Naive thymus-derived CD8-positive, alpha-beta T cell (primary cell): ENCODE results near the gene CNTD1. TPM values are rescaled to one million over a fixed set of nuclear protein-coding genes. Genes with fewer than 3 reads are reported as not detected.
A peak's percentile ranks its signal among the peaks of the same experiment; 100 is the strongest.

Experiments
- ATAC-seq, 2 donors: fragments of 150-1000 bp; cut with Tn5 transposase in 1 of 2; sonication (Bioruptor Pico), chemical (Tn5 transposase) in 1 of 2; 1 replicate in 1 of 2; 2 replicates in 1 of 2; pipeline ENCODE4 v1.10.0; 2021; ENCODE audit warnings: mild to moderate bottlenecking in 2 of 2, moderate library complexity in 2 of 2
- POLR2A ChIA-PET: fragments of 350-600 bp; sonication (Branson Sonifier 250); formaldehyde crosslinking; loops from one replicate; lab custom pipeline; 2021; ENCODE audit warnings: antibody characterized with exemption; lab: Charles Lee
- DNase-seq, 10 donors: peaks; one replicate each; pipeline versions ENCODE4 v3.0.0 to v3.0.0-alpha.2; 2020 to 2022
- H3K27ac Mint-ChIP-seq, 10 donors: one replicate each; pipeline ENCODE4 v1.8.0; 2020 to 2022; ENCODE audit warnings: mild to moderate bottlenecking in 10 of 10, mixed read lengths in 10 of 10, moderate library complexity in 4 of 10, inconsistent platforms in 1 of 10
- H3K27me3 Mint-ChIP-seq, 5 donors: one replicate each; pipeline ENCODE4 v1.8.0; 2021 to 2022; ENCODE audit warnings: mixed read lengths in 5 of 5
- H3K36me3 Mint-ChIP-seq, 3 donors: one replicate each; pipeline ENCODE4 v1.8.0; 2020 to 2022; ENCODE audit warnings: mixed read lengths in 3 of 3, mild to moderate bottlenecking in 2 of 3, inconsistent platforms in 1 of 3
- H3K4me1 Mint-ChIP-seq, 4 donors: one replicate each; pipeline ENCODE4 v1.8.0; 2021 to 2022; ENCODE audit warnings: mixed read lengths in 4 of 4
- H3K4me3 Mint-ChIP-seq, 10 donors: one replicate each; pipeline ENCODE4 v1.8.0; 2020 to 2022; ENCODE audit warnings: mild to moderate bottlenecking in 10 of 10, mixed read lengths in 10 of 10, moderate library complexity in 6 of 10, inconsistent platforms in 1 of 10
- H3K9me3 Mint-ChIP-seq, 9 donors: one replicate each; pipeline ENCODE4 v1.8.0; 2020 to 2022; ENCODE audit warnings: mixed read lengths in 9 of 9, mild to moderate bottlenecking in 3 of 9, inconsistent platforms in 1 of 9, moderate library complexity in 1 of 9
- polyA plus RNA-seq, 3 donors: library from polyadenylated mRNA; unstranded; fragments of 300-500 nt; fragmentation: Illumina TruSeq; gene quantifications; one replicate each; pipeline ENCODE4 v1.2.3, GENCODE V29; 2021
- total RNA-seq, 8 experiments: library from RNA in 2 of 8; stranded (reverse) in 2 of 8; gene quantifications; one replicate each; pipeline ENCODE4 v1.2.3 and lab custom pipeline; 2021 to 2026

The CNTD1 gene
- total and polyA plus RNA-seq, 5 experiments from 2014 or later, result 0.12 to 0.52 (median 0.24) TPM; not detected in 2

DNA sequence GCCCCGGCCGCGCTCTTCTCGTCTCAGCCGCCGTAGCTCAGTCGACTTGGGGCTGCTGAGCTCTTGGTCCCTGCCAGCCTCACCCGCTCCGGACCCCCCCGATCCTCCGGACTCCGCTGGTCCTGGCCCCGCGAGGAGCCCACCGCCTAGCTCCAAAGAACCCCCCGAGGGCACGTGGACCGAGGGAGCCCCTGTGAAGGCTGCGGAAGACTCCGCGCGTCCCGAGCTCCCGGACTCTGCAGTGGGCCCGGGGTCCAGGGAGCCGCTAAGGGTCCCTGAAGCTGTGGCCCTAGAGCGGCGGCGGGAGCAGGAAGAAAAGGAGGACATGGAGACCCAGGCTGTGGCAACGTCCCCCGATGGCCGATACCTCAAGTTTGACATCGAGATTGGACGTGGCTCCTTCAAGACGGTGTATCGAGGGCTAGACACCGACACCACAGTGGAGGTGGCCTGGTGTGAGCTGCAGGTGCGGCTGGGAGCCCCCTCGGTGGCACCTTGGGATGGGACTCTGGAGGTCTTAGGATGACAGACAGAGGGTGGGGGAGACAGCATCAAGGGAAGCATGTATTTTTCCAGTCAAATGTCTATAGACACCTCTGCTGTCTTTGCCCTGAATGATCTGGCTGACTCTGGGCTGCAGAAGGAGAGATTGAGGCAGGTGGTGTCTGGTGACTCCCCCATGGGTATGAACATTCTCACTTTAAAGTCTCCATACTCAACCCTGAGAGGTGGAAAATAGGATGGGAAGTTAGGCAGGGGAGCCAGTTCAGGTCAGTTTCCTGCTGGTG is 17.6 kb upstream of the CNTD1 start:
- POLR2A ChIA-PET, result interaction anchor here (0.5 to 1.2 kb wide), 6 partner anchors 8 to 580 kb away, joined by 3 to 5 read pairs (median 3); partner anchors contain the start of genes CNTD1, COA3 and VPS25
- Mint-ChIP-seq H3K36me3 (peaks cover 0 to 36% (median 23%) of the 10 kb centered on the region in 3 donors), H3K27me3 (peaks cover 27 to 53% (median 42%) of the 10 kb centered on the region in 5 donors), H3K9me3 (no peaks in the 10 kb centered on the region), H3K4me1 (peaks cover 27 to 56% (median 37%) of the 10 kb centered on the region in 4 donors), H3K4me3 (peak overlapping the region in 9 of 10 donors; percentile 7 to 71 (median 46)), H3K27ac (peak overlapping the region in 2 of 10 donors; percentile 24 to 57)
- DNase-seq (no peak), ATAC-seq (peak in 1 of 2 donors; percentile 32)

DNA sequence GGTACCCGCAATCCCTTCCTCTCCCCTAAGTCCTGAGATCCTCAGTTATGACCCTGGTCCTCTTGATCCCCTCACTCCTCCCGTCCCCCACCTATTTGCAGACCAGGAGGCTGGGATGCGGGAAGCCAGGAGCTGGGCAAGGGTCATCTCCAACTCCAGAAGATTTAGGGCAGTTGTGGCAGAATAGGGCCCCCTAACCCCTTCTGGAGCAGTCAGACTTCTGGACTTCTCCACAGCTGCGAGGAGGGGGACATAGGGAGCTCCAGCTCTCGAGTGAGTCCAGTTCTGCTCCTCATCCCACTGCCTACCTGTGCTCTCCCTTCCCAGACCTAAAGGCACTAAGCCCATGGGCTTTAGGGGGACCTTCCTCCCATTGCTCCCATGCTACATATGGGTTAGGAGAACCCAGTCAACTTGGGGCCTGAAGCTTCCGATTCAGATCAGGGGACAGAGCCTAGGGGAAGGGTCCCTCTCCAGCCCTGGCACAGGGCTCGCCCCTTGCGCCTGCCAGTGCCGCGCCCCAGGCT is 17.0 kb upstream of the CNTD1 start:
- Mint-ChIP-seq H3K36me3 (peaks cover 0 to 30% (median 24%) of the 10 kb centered on the region in 3 donors), H3K4me3 (peak overlapping the region in 6 of 10 donors; percentile 10 to 71 (median 48)), H3K4me1 (peaks cover 27 to 56% (median 37%) of the 10 kb centered on the region in 4 donors), H3K27ac (no peak overlapping the region), H3K9me3 (no peaks in the 10 kb centered on the region), H3K27me3 (peaks cover 28 to 59% (median 43%) of the 10 kb centered on the region in 5 donors)
- ATAC-seq (no peak), DNase-seq (no peak)
- POLR2A ChIA-PET, result interaction anchor here (0.6 to 1.2 kb wide), 3 partner anchors 8 to 48 kb away, joined by 3 to 5 read pairs (median 4); partner anchors contain the start of genes CNTD1, COA3 and VPS25

DNA sequence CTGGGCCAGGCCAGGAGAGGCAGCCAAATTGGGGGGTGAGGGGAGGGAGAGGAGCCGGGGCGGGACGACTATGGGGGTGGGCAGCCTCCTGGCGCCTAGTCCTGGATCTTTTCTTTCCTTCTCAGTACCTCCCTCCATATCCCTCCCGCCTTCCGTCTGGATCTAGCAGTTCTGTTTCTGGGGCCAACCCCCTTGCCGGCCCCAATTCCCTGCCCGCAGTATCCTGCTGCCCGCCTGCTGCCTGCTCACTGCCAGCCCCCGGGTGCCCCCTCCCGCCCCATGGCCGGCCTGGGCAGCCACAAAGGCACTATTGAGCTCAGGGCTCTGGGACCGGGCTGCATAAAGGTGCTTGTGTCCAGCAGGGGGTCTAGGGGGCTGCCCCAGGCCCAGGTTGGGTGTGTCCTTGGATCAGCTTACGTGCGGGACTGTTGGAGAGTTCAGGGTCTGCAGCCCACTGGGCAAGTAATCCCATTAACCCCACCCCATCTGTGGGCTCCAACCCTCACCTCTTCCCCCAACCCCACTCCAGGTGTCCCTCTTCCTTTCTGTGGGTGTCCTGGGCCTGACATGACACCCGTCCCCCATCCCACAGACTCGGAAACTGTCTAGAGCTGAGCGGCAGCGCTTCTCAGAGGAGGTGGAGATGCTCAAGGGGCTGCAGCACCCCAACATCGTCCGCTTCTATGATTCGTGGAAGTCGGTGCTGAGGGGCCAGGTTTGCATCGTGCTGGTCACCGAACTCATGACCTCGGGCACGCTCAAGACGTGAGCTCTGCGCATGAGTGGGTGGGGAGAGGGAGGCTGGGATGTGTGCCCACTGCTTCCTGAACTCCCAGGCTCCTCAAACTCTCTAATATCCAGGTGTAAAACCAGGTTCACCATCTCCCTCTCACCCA is 16.2 kb upstream of the CNTD1 start:
- H3K27ac Mint-ChIP-seq, result peak overlapping the region in 1 of 10 donors; percentile 63
- peak overlapping the region in 2 of 10 donors; percentile 39 to 40 for H3K4me3 Mint-ChIP-seq
- H3K36me3 Mint-ChIP-seq, result peaks cover 0 to 24% (median 22%) of the 10 kb centered on the region in 3 donors
- peaks cover 0 to 1% (median 0%) of the 10 kb centered on the region in 9 donors for H3K9me3 Mint-ChIP-seq
- H3K4me1 Mint-ChIP-seq, result peaks cover 27 to 56% (median 37%) of the 10 kb centered on the region in 4 donors
- POLR2A ChIA-PET, result interaction anchor here (1.2 kb wide), 1 partner anchor 9 kb away, joined by 4 read pairs; the partner anchor contains the start of gene VPS25
- DNase-seq, result no peak
- ATAC-seq, result no peak
- H3K27me3 Mint-ChIP-seq, result peaks cover 28 to 65% (median 50%) of the 10 kb centered on the region in 5 donors

DNA sequence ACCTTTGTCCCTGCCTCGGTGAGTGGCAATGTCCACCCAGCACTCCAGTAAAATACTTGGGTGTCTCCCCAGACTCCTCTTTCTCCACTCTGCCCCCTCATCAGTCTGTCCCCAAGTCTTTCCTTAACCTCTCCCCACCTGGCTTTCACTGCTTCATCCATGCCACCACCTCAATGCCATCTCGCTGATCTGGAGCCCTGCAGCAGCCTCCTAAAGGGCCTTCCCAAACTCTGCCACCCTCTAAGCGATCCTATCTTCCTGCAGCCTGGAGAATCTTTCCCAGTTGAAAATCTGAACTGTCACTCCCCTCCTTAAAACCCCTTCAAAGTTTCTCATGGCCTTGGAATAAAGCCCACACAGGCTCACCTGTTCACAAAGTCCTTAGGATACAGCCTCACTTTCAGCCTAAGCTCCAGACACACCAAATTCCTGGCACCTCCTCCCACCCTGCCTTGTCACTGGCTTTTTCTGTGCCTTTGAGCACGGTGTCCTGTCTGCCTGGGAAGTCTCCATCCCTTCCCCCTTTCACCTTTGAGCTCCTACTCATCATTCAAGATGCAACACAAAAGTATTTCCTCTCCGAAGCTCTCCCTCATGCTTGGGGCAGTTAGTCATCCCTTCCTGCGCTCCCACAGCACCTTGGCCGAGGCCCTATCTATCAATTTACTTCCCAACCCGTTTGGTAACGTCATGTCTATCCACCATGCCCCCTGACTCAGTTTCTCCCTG is 15.4 kb upstream of the CNTD1 start:
- peaks cover 26 to 50% (median 37%) of the 10 kb centered on the region in 4 donors for H3K4me1 Mint-ChIP-seq
- POLR2A ChIA-PET, result no interaction called here
- H3K27me3 Mint-ChIP-seq, result peaks cover 29 to 72% (median 58%) of the 10 kb centered on the region in 5 donors
- DNase-seq, result no peak
- peak overlapping the region in 4 of 10 donors; percentile 2 to 49 (median 22) for H3K4me3 Mint-ChIP-seq
- H3K36me3 Mint-ChIP-seq, result peaks cover 0 to 21% (median 16%) of the 10 kb centered on the region in 3 donors
- H3K27ac Mint-ChIP-seq, result peak overlapping the region in 1 of 10 donors; percentile 63
- no peak for ATAC-seq
- peaks cover 0 to 1% (median 0%) of the 10 kb centered on the region in 9 donors for H3K9me3 Mint-ChIP-seq

DNA sequence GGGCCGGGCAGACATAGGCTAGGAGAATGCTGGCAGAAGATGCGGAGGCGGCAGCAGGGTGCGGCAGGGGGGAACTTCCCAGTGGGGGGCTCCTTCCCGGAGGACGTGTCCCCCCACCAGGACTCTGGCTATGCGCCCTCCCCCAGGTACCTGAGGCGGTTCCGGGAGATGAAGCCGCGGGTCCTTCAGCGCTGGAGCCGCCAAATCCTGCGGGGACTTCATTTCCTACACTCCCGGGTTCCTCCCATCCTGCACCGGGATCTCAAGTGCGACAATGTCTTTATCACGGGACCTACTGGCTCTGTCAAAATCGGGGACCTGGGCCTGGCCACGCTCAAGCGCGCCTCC is 14.9 kb upstream of the CNTD1 start:
- no peak for ATAC-seq
- Mint-ChIP-seq H3K4me3 (peak overlapping the region in 2 of 10 donors; percentile 50 to 54), H3K4me1 (peaks cover 26 to 50% (median 37%) of the 10 kb centered on the region in 4 donors), H3K27ac (no peak overlapping the region), H3K36me3 (peaks cover 0 to 16% (median 12%) of the 10 kb centered on the region in 3 donors), H3K9me3 (peaks cover 0 to 1% (median 0%) of the 10 kb centered on the region in 9 donors), H3K27me3 (peaks cover 29 to 77% (median 59%) of the 10 kb centered on the region in 5 donors)
- DNase-seq, result no peak
- POLR2A ChIA-PET, result no interaction called here

DNA sequence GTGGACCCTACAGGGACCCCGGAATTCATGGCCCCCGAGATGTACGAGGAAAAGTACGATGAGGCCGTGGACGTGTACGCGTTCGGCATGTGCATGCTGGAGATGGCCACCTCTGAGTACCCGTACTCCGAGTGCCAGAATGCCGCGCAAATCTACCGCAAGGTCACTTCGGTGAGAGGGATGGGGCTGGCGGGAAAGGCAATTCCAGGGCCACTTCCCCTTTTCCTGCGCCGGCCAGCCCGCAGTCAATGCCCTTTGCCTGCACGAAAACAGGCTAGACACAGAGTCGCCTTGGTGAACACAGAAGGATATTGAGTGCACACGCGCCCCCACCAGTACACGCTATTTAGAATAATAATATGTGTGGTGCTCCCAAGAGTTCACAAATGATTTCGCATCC is 14.3 kb upstream of the CNTD1 start:
- Mint-ChIP-seq H3K4me3 (peak overlapping the region in 8 of 10 donors; percentile 34 to 77 (median 62)), H3K9me3 (peaks cover 0 to 1% (median 0%) of the 10 kb centered on the region in 9 donors), H3K4me1 (peaks cover 24 to 48% (median 35%) of the 10 kb centered on the region in 4 donors), H3K27ac (no peak overlapping the region), H3K27me3 (peaks cover 33 to 81% (median 59%) of the 10 kb centered on the region in 5 donors), H3K36me3 (peaks cover 0 to 10% (median 5%) of the 10 kb centered on the region in 3 donors)
- ATAC-seq (no peak), DNase-seq (no peak)
- POLR2A ChIA-PET, result interaction anchor here (0.9 kb wide), 1 partner anchor 176 kb away, joined by 8 read pairs; no protein-coding TSS in a partner anchor

DNA sequence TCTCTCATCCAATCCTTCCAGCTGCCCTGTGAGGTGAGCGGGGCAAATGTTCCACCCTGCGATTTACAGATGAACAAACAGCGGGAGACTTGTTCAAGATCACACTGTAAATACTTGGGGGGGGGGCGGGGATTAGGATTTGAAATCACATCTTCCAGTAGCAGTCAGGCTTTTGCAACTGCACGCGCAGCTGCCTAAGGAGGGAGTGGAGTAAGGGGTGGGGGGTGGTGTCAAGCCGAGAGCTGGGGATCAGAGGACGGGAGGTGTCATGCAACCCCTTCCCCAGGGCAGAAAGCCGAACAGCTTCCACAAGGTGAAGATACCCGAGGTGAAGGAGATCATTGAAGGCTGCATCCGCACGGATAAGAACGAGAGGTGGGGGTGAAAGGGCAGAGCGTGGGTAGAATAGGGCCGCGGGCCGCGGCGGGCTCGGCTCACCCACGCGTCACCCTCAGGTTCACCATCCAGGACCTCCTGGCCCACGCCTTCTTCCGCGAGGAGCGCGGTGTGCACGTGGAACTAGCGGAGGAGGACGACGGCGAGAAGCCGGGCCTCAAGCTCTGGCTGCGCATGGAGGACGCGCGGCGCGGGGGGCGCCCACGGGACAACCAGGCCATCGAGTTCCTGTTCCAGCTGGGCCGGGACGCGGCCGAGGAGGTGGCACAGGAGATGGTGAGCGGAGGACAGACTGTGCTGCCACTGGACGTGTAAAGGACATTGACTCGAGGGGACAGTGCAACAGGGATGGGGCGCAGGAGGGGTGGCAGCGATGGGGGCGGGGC is 13.7 kb upstream of the CNTD1 start:
- POLR2A ChIA-PET, result interaction anchor here (0.9 to 1.8 kb wide), 2 partner anchors 11 to 177 kb away, joined by 4 to 8 read pairs; partner anchors contain the start of gene VPS25
- peak; percentile 53 to 54 for ATAC-seq
- peaks cover 0 to 5% (median 0%) of the 10 kb centered on the region in 3 donors for H3K36me3 Mint-ChIP-seq
- peaks cover 33 to 76% (median 59%) of the 10 kb centered on the region in 5 donors for H3K27me3 Mint-ChIP-seq
- peaks cover 20 to 42% (median 32%) of the 10 kb centered on the region in 4 donors for H3K4me1 Mint-ChIP-seq
- H3K27ac Mint-ChIP-seq, result no peak overlapping the region
- H3K4me3 Mint-ChIP-seq, result peak overlapping the region in 9 of 10 donors; percentile 34 to 77 (median 61)
- peaks cover 0 to 1% (median 0%) of the 10 kb centered on the region in 9 donors for H3K9me3 Mint-ChIP-seq
- DNase-seq, result no peak

DNA sequence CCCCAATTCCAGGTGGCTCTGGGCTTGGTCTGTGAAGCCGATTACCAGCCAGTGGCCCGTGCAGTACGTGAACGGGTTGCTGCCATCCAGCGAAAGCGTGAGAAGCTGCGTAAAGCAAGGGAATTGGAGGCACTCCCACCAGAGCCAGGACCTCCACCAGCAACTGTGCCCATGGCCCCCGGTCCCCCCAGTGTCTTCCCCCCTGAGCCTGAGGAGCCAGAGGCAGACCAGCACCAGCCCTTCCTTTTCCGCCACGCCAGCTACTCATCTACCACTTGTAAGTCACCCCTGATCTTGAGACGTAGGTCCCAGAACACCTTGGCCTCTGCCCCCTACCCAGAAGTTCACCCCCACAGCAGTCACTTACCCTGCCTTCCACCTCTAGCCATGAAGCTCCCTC is 11.4 kb upstream of the CNTD1 start:
- H3K27me3 Mint-ChIP-seq, result peaks cover 28 to 65% (median 53%) of the 10 kb centered on the region in 5 donors
- ATAC-seq (no peak), DNase-seq (no peak)
- peaks cover 0 to 1% (median 0%) of the 10 kb centered on the region in 9 donors for H3K9me3 Mint-ChIP-seq
- POLR2A ChIA-PET, result no interaction called here
- H3K4me3 Mint-ChIP-seq, result no peak overlapping the region
- peaks cover 21 to 33% (median 27%) of the 10 kb centered on the region in 4 donors for H3K4me1 Mint-ChIP-seq
- peaks cover 0 to 5% (median 0%) of the 10 kb centered on the region in 3 donors for H3K36me3 Mint-ChIP-seq
- no peak overlapping the region for H3K27ac Mint-ChIP-seq

DNA sequence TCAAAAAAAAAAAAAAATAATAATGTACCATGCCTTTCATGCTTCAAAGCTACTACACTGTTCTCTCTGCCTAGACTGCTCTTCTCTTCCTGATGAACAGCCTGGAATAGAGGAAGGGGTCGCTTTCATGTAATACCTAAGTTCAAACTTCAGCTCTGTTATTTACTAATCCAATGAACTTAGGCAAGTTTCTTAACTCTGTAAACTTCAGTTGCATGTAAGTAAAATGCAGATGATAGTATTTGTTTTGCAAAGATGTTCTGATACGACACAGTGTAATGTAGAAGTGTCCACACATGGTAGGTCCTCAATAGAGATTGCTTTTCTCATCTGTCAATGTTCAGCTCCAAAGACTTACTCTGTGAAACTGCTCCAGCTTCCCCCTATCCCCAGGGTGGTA is 6.7 kb upstream of the CNTD1 start:
- Mint-ChIP-seq H3K4me1 (peaks cover 6 to 26% (median 19%) of the 10 kb centered on the region in 4 donors), H3K27me3 (peaks cover 5 to 20% (median 17%) of the 10 kb centered on the region in 5 donors), H3K36me3 (peaks cover 0 to 3% (median 0%) of the 10 kb centered on the region in 3 donors), H3K9me3 (peaks cover 0 to 1% (median 0%) of the 10 kb centered on the region in 9 donors), H3K27ac (no peak overlapping the region), H3K4me3 (no peak overlapping the region)
- ATAC-seq, result no peak
- POLR2A ChIA-PET, result interaction anchor here (0.8 kb wide), 1 partner anchor 21 kb away, joined by 4 read pairs; no protein-coding TSS in a partner anchor
- no peak for DNase-seq

DNA sequence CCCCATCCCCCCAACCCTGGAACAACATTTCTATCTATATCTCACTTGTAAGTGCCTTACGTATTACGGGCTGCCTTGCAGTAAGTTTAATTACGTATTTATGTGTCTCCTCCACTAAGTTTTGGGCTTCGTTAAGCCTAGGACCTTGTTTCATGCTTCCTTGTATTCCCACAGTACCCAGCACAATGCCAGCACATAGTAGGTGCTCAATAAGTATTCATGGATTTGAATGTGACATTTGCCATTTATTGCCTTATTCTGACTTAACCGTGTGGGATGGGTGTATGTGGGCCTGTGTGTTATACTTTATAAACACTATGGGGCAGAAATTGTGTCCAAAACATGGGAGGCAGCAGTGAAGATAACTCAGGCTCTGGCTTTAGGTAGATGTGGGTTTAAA is 6.1 kb upstream of the CNTD1 start:
- Mint-ChIP-seq H3K4me1 (peaks cover 12 to 32% (median 21%) of the 10 kb centered on the region in 4 donors), H3K27me3 (peaks cover 5 to 16% (median 11%) of the 10 kb centered on the region in 5 donors), H3K4me3 (no peak overlapping the region), H3K27ac (no peak overlapping the region), H3K9me3 (no peaks in the 10 kb centered on the region), H3K36me3 (peaks cover 0 to 3% (median 0%) of the 10 kb centered on the region in 3 donors)
- POLR2A ChIA-PET, result interaction anchor here (0.8 kb wide), 1 partner anchor 21 kb away, joined by 4 read pairs; no protein-coding TSS in a partner anchor
- no peak for ATAC-seq
- DNase-seq, result no peak
